ENCODE data around the gene CNR2.
"Not testable (repeated sequence)": the region's sequence is repeated elsewhere in the genome, so short reads cannot be mapped to it uniquely, and the experiment has no call there.

Gene CNR2

GRCh38 chr1:23916209-23917131, 3.3 kb upstream of the CNR2 start:
- DNase-seq (ENCODE audit: low read depth in 2 of 2) = peak in 1 of 2 donors; percentile 23

- no peak for DNase-seq (ENCODE audit: low read depth in 2 of 2)
Observed at GRCh38 chr1:23915466-23915865, 2.3 kb upstream of the CNR2 start.

GRCh38 chr1:23914921-23915320, 1.8 kb upstream of the CNR2 start:
- DNase-seq (ENCODE audit: low read depth in 2 of 2) = no peak

- no peak for DNase-seq (ENCODE audit: low read depth in 2 of 2)
Observed at GRCh38 chr1:23911921-23912320, 1.2 kb downstream of the CNR2 start.

- DNase-seq (ENCODE audit: low read depth in 2 of 2) = no peak
Observed at GRCh38 chr1:23910553-23911246, 2.5 kb downstream of the CNR2 start.

- DNase-seq (ENCODE audit: low read depth in 2 of 2) = no peak
Observed at GRCh38 chr1:23910144-23910543, 3.0 kb downstream of the CNR2 start.

- DNase-seq (ENCODE audit: low read depth in 2 of 2) = no peak
Observed at GRCh38 chr1:23909412-23909811, 3.8 kb downstream of the CNR2 start.

- DNase-seq (ENCODE audit: low read depth in 2 of 2) = no peak
Observed at GRCh38 chr1:23908453-23909341, 4.5 kb downstream of the CNR2 start.

- DNase-seq (ENCODE audit: low read depth in 2 of 2) = no peak
Observed at GRCh38 chr1:23906731-23907130, 6.4 kb downstream of the CNR2 start.

GRCh38 chr1:23905461-23906025, 7.6 kb downstream of the CNR2 start:
- DNase-seq (ENCODE audit: low read depth in 2 of 2) = no peak

- no peak for DNase-seq (ENCODE audit: low read depth in 2 of 2)
Observed at GRCh38 chr1:23904748-23905357, 8.3 kb downstream of the CNR2 start.

GRCh38 chr1:23903754-23904153, 9.4 kb downstream of the CNR2 start:
- DNase-seq (ENCODE audit: low read depth in 2 of 2) = no peak

GRCh38 chr1:23902321-23903278, 10.6 kb downstream of the CNR2 start:
- DNase-seq (ENCODE audit: low read depth in 2 of 2) = no peak

- DNase-seq (ENCODE audit: low read depth in 2 of 2) = not testable (repeated sequence)
Observed at GRCh38 chr1:23900017-23900416, 13.1 kb downstream of the CNR2 start.

- DNase-seq (ENCODE audit: low read depth in 2 of 2) = no peak
Observed at GRCh38 chr1:23899070-23899469, 14.1 kb downstream of the CNR2 start.

GRCh38 chr1:23897083-23897482, 16.1 kb downstream of the CNR2 start:
- no peak for DNase-seq (ENCODE audit: low read depth in 2 of 2)

- no peak for DNase-seq (ENCODE audit: low read depth in 2 of 2)
Observed at GRCh38 chr1:23896491-23896890, 16.7 kb downstream of the CNR2 start.

GRCh38 chr1:23895993-23896392, 17.2 kb downstream of the CNR2 start:
- no peak for DNase-seq (ENCODE audit: low read depth in 2 of 2)

GRCh38 chr1:23895082-23895481, 18.1 kb downstream of the CNR2 start:
- DNase-seq (ENCODE audit: low read depth in 2 of 2) = no peak

- no peak for DNase-seq (ENCODE audit: low read depth in 2 of 2)
Observed at GRCh38 chr1:23889074-23889473, 24.1 kb downstream of the CNR2 start.
